IPS-NIHi7 (cell line): ENCODE results near the gene FNDC3A.

ENCODE experiments used
- DNase-seq: peaks from one replicate; pipeline ENCODE4 v3.0.0; 2012; ENCODE audit warnings: mixed read lengths; ENCODE audit errors: extremely low spot score

The FNDC3A gene

DNA sequence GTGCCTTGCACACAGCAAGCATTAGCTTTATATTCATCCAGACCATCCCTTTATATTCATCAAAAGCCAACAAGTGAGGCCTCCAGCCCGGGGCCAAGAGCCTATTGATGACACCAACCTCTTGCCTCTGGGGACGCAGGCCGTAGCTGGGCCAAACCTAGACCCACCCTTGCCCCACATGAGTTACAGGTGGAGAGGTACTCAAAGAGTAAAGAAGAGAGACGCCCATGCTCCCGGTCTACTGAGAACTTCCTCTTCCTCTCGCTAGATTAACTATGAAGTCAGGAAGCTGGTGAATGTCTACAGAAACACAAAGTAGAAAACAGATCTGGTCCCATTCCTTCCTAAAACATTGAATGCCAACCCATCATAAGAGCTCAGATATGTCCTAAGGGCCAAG, 240.6 kb downstream of the FNDC3A start:
- DNase-seq: no peak

- peak; percentile 11 for DNase-seq
These were observed 242.3 kb downstream of the FNDC3A start for GRCh38 chr13:49217962-49218492.

DNA sequence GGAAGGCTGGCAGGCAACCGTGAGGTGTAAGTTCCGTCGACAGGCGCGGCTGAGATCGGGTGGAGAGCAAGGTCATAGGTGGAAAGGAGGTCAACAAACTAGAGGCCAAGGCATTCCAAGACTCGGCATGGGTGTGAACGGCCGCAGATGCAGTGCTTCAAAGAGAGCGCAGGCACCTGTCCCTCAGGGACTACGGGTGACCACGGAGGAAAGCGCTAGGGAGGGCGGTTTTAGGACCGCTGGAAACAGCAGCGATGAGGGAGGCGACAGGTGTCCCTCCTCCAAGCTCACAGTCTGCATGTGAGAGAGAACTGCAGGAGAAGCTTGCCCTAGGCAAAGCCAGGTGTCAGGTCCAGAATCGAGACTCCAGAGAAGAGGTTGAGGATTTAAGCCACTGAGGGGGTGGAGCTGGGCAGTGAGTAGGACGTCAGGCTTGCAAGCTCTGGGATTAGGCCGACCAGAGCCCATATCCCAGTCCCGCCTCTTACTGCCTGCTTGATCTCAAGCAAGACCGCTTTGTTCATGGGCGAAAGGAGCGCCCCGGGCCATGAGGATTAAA, 242.9 kb downstream of the FNDC3A start:
- DNase-seq: peak; percentile 47

DNA sequence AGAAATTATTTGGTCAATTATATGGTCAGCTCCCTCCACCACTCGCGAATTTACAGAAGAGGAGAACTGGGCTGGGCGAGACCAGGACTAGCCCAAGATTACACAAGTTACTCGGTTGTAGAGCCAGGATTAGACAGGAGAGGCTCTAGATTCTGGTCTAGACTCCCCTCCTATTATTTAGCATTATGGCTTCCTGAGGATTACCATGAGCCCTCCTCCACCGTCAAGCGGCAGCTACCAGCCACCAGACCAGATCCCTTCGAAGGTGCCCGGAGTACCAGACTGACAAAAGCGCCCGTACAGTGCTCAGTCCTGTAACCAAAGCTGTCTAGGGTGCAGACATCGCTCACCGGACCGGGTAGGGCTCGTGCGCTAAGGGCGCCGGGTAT, 243.9 kb downstream of the FNDC3A start:
- DNase-seq: no peak

DNA sequence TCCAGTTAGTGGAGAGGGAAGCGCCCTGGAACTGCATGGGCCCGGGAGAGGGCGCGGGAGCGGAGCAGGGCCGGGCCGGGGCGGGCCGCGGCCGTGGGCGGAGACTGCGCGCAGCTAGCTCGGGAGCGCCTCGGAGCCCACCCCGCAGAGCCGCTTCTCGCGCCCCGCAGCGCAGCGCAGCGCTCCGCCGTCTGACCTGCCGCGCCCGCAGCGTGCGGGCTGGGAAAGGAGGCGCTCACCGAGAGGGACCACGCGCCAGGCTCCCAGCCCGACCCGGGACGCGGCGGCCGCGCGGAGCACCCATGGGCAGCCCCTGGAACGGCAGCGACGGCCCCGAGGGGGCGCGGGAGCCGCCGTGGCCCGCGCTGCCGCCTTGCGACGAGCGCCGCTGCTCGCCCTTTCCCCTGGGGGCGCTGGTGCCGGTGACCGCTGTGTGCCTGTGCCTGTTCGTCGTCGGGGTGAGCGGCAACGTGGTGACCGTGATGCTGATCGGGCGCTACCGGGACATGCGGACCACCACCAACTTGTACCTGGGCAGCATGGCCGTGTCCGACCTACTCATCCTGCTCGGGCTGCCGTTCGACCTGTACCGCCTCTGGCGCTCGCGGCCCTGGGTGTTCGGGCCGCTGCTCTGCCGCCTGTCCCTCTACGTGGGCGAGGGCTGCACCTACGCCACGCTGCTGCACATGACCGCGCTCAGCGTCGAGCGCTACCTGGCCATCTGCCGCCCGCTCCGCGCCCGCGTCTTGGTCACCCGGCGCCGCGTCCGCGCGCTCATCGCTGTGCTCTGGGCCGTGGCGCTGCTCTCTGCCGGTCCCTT, 244.5 kb downstream of the FNDC3A start, which contains the start of gene MLNR:
Gene MLNR (plus strand): TSS at position 303 of the 820 bp plus-strand sequence. CDS start 0 bp downstream, at position 303.
- DNase-seq: peak; percentile 75

DNA sequence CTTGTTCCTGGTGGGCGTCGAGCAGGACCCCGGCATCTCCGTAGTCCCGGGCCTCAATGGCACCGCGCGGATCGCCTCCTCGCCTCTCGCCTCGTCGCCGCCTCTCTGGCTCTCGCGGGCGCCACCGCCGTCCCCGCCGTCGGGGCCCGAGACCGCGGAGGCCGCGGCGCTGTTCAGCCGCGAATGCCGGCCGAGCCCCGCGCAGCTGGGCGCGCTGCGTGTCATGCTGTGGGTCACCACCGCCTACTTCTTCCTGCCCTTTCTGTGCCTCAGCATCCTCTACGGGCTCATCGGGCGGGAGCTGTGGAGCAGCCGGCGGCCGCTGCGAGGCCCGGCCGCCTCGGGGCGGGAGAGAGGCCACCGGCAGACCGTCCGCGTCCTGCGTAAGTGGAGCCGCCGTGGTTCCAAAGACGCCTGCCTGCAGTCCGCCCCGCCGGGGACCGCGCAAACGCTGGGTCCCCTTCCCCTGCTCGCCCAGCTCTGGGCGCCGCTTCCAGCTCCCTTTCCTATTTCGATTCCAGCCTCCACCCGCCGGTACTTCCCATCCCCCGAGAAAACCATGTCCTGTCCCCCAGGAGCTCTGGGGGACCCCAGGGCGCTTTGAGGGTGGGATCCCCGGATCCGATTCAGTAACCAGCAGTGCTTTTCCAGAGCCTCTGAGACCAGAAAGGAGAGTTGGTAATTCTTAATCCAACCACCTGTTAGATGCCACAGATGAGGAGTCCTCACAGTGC, 245.3 kb downstream of the FNDC3A start:
- peak; percentile 49 for DNase-seq

GRCh38 chr13:49221590-49221965, 245.9 kb downstream of the FNDC3A start:
- DNase-seq: no peak

- DNase-seq: no peak
These were observed 249.7 kb downstream of the FNDC3A start for GRCh38 chr13:49225223-49226042.

DNA sequence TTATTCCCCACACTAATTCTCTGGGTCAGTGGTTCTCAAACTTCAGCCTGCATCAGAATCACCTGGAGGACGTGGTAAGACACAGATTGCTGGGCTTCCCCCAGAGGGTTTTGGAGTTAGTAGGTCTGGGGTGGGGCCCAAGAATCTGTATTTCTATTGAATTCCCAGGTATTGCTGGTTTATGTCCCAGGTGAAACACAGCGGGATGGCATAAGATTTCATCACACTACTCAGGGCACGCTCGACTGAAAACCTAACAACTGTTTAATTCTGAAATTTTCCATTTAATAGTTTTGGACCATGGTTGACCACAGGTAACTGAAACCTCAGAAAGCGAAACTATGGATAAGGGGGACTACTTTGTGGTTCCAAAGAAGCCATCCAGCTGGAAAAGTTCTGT, 250.9 kb downstream of the FNDC3A start:
- DNase-seq: no peak

- no peak for DNase-seq
These were observed 259.0 kb downstream of the FNDC3A start for GRCh38 chr13:49234741-49235140.

GRCh38 chr13:49235856-49236431, 260.2 kb downstream of the FNDC3A start:
- no peak for DNase-seq

GRCh38 chr13:49238621-49239020, 262.9 kb downstream of the FNDC3A start:
- DNase-seq: no peak

GRCh38 chr13:49240017-49240416, 264.3 kb downstream of the FNDC3A start:
- DNase-seq: peak; percentile 41

DNA sequence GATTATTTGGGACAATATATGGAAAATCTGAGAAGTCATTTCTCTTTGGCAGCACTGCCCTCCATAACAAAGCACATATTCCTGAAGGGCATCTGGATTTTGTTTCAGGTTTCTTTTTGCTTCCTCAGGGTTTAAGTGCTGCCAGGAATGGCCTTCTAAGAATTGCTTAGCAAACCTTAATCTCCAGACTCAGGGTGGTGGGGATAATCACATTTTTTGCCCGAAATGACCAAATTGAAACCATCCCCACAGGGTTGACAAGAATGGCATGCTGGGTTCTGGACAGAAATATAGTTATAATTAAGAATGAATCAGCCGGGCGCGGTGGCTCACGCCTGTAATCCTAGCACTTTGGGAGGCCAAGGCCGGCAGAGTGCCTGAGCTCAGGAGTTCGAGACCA, 265.6 kb downstream of the FNDC3A start:
- no peak for DNase-seq

DNA sequence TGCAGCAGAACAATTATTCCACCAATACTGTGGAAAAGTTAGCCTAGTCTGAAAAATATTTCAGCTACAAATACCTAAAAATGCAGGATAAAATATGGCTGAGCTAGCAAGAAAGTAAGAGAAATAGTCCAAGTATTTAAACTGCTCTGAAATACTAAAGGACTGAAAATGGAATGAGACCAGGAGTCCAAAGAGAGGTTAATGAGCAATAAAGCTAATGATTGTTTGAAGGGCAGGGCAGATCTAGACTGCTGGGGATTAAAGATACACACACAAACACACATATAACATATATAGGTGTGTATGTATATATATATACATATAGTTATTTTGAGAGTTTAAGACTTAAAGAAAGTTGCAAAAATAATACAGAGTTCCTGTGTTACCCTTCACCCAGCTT, 269.4 kb downstream of the FNDC3A start:
- no peak for DNase-seq

- DNase-seq: no peak
These were observed 271.3 kb downstream of the FNDC3A start for GRCh38 chr13:49246850-49247642.

- DNase-seq: peak; percentile 98
These were observed 272.2 kb downstream of the FNDC3A start, which contains the start of gene CDADC1 for GRCh38 chr13:49247643-49248621. CDADC1 (plus strand) TSS chr13:49247925; CDS start chr13:49248038, 113 bp downstream.

DNA sequence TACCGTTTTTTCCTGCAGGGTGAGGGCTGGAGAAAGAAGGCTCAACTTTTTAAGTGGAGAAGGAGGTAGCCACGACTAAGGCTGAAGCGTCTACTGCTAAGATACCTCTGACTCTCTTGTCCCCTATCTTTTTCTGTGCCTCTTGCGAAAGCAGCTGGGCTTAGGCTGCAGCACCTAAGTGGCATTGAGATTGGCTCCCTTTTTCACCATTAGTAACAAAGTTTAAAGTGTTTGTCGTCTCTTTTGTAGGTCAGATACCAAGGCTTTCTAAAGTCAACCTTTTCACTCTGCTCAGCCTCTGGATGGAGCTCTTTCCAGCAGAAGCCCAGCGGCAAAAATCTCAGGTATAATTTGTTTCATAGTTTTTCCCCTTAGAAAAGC, 272.9 kb downstream of the FNDC3A start:
- peak; percentile 15 for DNase-seq

DNA sequence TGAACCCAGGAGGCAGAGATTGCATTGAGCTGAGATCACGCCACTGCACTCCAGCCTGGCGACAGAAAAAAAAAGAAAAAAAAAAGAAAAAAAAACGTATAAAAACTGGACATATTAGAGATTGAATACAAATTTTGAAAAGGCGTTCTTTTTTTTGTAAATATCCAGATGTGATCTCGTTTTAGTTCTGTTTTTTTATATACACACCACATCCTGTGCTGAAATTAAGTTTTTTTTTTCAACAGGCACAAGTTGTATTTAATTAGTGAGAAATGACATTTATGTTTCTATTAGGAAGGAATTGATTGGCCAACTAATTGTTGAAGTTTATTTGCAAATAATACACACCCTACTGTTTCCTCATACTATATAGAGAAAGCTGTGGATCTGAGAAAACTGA, 275.6 kb downstream of the FNDC3A start:
- DNase-seq: no peak
